GM18499 (cell line): ENCODE data around the gene NET1.

ENCODE experiments used
- ATAC-seq: cut with Tn5 transposase; IDR thresholded peaks from one replicate; pipeline ENCODE4 v1.9.1; 2021; ENCODE audit warnings: moderate number of reproducible peaks; ENCODE audit not compliant: insufficient read depth, unreplicated experiment

The NET1 gene

DNA sequence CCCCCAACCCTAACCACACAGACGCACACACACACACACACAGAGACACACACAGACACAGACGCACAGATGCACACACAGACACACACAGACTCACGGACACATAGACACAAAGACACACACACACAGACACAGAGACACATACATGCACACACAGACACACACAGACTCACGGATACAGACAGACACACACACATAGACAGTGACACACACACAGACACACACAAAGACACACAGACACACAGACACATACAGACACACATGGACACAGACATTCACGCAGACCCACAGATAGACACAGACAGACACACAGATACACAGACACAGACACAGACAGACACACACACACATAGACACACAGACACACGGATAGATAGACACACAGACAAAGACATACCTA lies 84.9 kb downstream of the NET1 start:
- no peak for ATAC-seq

DNA sequence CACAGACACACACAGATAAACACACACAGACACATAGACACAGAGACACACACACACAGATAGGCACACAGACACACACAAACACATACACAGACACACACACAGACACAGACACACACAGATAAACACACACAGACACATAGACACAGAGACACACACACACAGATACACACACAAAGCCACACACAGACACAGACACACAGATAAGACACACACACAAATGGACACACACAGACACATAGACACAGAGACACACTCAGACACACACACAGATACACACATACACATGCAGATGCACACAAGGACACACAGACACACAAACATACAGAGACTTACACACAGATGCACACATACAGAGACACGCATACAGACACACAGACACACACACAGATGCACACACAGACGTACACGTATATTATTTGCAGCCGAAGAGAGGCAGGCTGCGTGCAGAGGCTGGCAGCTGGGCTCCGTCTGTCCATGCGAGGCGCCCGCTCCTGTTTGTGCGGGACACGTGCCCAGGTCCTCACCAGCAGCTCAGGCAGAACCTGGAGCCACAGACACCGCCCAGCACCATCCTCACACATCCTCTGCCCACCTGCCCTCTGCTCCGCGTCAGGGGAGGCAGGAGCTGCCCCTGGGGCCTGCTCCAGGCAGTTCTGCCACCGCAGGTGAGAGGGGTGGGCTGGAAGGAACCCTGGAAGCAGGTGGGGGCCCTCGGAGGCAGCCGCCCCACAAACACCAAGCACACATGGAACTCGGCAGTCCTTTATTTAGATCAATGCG lies 85.8 kb downstream of the NET1 start:
- ATAC-seq, result no peak

DNA sequence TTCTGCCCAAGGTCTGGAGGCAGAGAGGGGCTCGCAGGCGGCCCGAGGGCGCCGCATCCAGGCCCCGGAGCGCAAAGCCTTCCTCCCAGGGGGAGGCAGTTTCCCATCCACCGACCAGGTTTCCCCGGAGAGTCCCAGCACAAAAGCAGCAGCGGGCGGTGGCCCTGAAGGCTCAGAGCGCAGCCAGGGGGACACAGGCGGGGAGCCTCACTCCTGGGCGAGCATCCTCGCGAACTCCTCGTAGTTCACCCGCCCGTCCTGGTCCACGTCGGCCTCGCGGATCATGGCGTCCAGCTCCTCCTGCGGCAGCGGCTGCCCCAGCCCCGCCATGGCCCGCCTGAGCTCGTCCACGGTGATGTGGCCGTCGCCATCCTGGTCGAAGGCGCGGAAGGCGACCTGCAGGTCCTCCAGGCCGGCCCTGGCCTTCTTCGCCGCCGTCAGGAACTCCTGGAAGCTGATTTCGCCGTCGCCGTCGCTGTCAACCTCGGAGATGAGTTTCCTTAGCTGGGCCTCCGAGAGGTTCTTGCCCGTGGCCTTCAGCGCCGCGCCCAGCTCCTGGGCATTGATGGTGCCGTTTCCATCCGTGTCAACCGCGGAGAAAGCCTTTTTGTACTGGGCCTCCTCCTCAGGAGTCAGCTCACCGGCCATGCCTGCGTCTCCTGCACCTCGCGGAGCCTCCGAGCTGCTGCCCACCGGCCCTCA lies 86.6 kb downstream of the NET1 start:
- ATAC-seq, result no peak

DNA sequence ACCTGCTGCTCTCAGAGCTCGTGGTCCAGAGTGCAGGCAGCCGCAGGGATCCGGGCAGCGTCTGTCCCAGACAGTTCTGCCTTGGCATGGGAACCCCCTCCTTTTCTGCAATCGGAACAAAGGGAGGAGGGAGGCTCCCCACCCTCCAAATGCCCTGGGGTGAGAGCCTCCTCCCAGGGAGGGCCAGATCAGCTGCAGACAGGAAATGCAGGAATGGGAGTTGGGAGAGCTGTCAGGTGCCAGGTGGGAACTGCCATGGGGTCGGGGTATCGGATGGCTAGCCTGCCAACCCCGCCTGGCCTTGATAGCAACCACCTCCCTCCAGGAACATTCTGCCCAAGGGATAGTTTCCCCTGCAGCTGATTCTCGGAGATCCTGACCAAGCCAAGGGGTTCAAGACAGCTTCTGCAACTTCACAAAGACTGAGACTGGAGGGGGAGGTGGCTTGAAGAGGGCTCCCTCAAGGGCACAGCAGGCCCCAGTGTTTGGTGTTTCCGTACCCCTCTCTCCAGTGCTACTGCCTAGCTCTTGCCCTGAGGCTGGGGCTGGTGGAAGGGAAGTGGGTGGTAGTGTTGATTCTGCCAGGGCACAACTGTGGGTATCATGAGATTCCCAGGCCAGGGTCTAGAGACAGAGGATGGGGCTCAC lies 87.3 kb downstream of the NET1 start, which contains the start of gene CALML5:
Gene CALML5, minus strand, starts transcription at position 78 of the 648 bp plus-strand sequence. CDS start 132 bp downstream, outside the sequence.
- ATAC-seq, result no peak

DNA sequence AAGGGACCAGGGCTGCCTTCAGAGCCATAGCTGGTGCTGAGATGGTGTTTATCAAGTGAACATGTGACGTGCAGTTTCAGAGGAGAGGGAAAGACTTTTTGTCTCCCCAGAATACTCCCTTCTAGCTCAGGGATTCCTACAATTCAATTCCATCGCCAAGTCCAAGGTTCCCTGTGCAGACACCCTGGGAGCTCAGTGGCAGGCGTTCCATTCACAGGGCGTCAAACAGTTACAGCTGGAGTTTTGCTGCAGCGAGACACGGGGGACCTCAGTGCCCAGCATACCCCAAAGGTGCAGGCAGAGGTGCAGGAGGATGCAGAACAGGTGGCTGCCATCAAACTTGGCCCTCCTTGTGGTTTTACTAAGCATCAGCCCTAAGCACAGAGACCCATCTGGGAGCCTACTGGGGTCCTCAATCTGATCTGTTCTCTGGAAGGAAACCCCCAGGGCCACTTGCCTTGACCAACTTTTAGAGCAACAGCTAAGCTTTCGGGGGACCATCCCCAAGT lies 87.9 kb downstream of the NET1 start:
- no peak for ATAC-seq

DNA sequence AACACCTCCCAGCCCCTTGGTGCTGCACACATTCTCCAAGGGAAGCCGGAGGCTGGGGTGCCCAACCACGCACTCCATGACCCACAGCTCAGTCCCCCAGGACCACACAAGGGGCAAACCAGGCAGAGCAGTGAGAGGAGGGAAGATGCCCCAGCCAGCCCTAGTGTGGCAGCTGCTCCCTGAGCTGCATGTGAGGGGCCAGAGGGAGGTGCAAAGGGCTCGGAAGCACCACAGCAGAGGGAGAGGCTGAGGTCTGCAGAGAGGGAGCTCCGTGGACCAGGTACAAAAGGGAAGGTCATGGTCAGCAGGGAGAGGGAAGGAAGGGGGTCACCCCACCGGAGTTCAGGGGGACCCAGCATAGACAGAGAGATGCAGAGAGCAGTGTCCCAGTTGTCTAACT lies 88.6 kb downstream of the NET1 start:
- no peak for ATAC-seq

DNA sequence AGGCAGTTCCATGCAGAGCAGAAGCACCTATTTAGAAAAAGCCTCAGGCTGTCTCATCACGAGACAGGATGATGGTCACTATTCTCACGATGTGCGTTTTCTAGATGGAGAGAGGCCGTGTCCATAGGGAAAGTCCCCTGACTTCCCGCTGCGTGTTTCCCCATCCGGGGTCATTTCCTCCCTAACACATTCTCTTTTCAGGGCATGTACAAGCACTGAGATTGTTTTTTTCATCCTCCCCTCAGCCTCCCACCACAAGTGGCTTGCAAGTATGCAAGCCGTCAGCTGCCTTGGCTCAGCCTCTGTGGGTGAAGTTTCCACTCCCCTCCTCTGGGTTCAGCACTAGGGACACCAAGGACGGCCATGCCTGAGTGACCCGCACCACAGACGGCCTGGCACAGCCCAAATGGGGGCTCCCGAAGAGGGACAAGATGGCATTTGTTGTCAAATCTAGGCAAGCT lies 89.7 kb downstream of the NET1 start:
- ATAC-seq, result no peak

DNA sequence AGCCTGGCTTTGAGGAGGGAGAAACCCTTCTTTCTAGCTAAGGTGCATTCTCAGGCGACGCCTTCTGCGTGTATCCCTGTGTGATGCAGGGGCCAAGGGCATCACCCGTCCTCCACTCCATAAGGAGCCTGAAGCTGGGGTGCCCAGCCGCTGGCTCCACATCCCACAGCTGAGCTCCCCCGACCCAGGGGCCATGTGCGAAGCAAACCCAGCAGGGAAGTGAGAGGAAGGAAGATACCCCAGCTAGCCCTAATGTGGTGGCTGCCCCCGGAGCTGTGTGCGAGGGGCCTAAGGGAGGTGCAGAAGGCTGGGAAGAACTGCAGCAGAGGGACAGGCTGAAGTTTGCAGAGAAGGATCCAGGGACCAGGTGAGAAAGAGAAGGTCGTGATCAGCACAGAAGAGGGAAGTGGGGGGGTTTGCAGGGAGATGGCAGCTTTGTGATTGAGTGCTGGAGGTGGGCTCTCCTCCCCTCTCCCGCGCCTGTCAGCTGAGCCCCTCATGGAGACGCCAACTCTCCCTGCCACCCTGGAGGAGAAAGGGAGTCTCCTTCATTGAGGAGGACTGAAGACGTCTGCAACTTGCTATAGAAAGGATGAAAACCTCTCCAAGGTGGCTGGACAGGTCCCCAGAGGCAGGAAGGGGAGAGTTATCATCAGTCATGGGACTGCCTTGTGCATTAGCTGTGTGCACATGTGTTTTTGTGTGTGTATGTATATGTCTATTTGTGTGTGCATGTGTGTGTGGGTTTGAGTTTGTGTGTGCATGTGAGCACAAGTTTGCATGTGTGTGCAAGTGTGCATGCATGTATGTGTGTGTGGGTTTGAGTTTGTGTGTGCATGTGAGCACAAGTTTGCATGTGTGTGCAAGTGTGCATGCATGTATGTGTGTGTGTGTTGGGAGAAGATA lies 90.5 kb downstream of the NET1 start:
- no peak for ATAC-seq

DNA sequence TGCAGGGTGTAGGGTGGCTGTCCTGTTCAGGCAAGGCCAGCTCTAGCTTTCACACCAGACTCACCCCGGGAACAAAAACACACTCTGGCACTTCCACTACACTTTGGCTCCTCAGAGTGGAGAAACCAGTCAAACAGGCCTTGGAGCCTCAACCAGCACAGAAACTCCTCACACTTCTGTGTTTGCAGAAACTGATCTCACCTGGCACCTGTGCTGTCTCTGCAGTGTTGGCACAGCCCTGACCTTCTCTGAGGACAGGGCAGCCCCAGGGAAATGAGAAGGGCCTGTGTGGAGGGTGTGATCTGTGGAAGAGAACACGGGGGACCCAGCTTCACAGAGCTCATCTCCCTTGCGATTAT lies 91.1 kb downstream of the NET1 start:
- ATAC-seq, result no peak

DNA sequence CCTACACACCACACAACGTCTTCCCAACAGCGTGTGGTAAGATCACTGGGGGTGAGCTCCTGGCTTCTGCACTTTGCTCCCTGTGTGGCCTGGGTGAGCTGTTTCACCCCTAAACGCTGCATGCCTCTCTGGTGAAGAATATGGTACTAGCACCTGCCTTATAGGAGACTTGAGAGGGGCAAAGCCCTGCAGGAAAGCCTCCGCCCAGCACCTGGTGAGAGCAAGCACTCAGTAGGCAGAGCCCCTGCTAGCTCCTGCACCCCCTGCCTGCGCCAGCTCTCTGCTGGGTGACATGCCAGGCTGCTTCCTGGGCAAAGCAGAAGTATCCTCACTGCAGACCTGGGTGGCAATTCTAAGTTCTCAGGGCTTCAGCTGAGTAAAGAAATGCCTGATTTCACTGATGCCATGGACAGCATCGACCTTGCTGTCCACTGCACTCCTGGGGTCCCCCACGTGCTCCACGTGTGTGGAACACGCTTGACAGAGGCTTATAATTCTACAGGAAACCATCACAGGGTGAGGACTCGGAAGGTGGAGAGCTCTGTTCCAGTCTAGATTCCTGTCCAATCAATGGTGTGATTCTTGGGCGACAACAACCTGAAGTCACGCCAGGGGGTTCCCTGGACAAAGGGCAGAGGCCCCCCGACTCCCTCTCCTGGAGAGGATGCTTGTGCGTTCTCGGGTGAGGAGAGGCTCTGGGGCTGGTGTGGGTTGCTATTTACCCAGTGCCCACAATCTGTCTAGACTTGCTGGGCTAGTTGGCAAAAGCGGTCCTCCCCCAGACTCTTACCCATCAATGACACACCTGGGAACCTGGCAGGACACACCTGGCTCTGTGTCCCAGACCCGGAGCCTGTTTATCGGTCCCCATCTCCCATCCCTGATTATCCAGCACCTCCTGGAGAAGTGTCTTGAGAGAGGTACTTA lies 92.1 kb downstream of the NET1 start:
- ATAC-seq, result no peak

DNA sequence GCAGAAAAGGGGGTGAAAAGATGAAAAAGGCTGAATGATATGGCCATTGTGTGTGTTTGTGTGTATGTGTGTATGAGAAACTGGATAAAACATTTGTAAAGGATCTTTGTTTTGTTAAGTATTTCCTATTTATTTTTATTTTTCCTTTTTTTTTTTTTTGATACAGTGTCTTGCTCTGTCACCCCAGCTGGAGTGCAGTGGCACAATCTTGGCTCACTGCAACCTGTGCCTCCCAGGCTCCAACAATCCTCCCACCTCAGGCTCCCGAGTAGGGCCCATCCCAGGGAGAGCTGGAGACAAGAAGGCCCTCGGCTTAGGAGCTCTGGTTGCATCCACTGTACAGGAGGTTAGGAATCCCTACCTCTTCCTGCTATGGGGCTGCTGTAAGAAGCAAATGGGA lies 93.9 kb downstream of the NET1 start:
- no peak for ATAC-seq

DNA sequence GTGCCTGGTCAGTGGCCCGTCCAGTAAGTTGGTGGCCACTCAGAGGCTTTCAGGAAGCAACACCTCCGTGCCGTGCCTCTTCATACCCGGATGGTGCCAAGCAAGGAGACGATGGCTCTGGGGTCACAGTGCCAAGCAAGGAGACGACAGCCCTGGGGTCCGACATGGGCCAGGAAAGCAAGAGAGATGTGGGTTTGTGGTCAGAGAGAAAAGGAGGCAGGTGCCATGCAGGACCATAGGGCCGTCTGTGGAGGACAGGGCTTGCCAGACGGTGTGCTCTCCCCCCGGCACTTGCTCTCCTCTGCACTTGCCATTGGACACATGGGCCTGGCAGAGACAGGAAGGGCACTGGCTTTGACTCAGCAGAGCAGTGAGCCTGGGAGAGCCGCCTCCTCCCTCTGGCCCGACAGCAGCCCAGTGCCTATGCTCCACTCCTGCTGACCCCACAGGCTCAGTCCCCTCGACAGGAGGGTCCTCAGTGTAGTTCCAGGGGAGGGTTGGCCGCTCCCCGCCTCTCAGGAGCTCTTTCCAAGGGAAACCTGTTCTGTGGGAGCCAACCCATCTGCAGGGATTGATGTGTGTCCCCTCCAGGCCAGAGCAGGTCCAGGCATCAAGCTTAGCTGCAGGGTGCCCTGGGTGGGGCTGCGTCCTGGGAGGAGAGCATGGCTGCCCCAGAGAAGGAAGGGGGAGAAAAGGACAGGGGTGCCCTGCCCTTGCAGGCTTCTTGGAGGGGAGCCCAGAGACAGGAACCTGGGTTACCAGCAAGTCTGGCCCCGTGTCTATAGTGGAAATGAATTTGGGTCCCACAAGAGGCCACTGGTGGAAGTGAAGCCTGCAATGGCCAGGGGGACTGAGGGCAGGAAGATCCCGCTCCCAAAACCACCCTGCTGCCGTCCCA lies 94.6 kb downstream of the NET1 start:
- no peak for ATAC-seq

DNA sequence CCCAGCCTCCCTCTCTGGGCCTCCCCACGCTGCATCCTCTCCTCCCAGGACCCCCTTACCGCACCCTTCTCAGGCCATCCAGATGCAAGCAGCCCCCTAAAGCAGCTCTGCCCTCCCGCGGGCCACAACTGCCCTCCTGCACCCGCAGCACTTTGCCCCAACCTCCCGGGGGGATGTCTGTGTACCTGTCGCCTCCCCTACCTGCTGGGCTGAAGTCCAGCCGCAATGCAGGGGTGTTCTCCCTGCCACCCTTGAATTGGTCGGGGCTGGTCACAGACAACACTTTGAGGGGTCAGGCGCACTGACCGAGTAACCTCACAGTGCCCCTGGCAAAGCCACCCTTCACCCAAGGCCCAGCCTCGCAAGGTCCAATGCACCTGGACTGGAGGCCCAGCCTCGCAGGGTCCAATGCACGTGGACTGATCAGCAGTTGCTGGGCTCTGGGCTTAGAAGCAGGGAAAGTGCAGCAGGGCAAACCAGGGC lies 95.3 kb downstream of the NET1 start:
- ATAC-seq, result no peak

DNA sequence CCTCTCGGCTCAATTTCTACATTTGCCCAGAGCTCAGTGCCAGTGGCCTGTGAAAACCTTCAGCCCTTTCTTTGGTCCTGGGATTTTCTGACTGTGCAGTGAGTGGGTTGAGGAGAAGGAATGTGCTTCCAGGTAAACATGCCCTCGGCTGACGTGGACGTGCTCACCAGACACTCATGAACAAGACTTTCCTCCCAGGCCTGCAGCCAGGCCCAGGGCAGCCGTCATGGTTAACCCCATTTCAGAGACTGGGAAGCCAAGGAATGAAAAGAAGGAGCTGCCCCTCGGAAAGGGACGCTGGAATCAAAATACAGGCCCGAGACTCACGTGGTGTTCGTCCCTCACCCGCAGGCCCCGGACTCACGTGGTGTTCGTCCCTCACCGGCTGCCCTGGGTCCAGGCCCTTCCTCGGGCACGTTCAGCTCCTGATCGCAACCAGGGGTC lies 95.8 kb downstream of the NET1 start:
- ATAC-seq, result no peak
